GM12872 (cell line): ENCODE data around the gene CXorf38.

Source experiments
- CTCF ChIP-seq: IDR thresholded peaks from 3 replicates; pipeline ENCODE4 v1.5.1; 2011; ENCODE audit warnings: low read depth, mild to moderate bottlenecking, low read length, moderate library complexity; ENCODE audit not compliant: insufficient read depth

The CXorf38 gene

GRCh38 chrX:40651620-40652223 is 4.4 kb upstream of the CXorf38 start:
- TF ChIP-seq CTCF = peak; percentile 37; the same call in 2 of the 3 replicates

- no peak for TF ChIP-seq CTCF
These were observed 663 bp downstream of the CXorf38 start for GRCh38 chrX:40646489-40647306.

- TF ChIP-seq CTCF = no peak
These were observed 2.5 kb downstream of the CXorf38 start for GRCh38 chrX:40644821-40645358.

- no peak for TF ChIP-seq CTCF
These were observed 3.2 kb downstream of the CXorf38 start for GRCh38 chrX:40644176-40644575.

GRCh38 chrX:40637687-40638086 is 9.7 kb downstream of the CXorf38 start:
- no peak for TF ChIP-seq CTCF

- no peak for TF ChIP-seq CTCF
These were observed 15.2 kb downstream of the CXorf38 start for GRCh38 chrX:40632199-40632598.

- no peak for TF ChIP-seq CTCF
These were observed 18.9 kb downstream of the CXorf38 start for GRCh38 chrX:40628506-40628905.
